CD4-positive, alpha-beta T cell (primary cell): ENCODE results near the gene ATP8A2. TPM values are rescaled to one million over a fixed set of nuclear protein-coding genes. Genes with fewer than 3 reads are reported as not detected.
"Not testable (repeated sequence)": the region's sequence is repeated elsewhere in the genome, so short reads cannot be mapped to it uniquely, and the experiment has no call there.

Source experiments
- ATAC-seq: fragments of 200-7000 bp; cut with Tn5 transposase; one replicate; pipeline ENCODE4 v1.10.0; 2022; ENCODE audit warnings: mild to moderate bottlenecking; ENCODE audit not compliant: poor library complexity
- CTCF ChIA-PET: fragments of 350-600 bp; sonication (Branson Sonifier 250); formaldehyde crosslinking; loops from one replicate; lab custom pipeline; 2021; ENCODE audit warnings: antibody characterized with exemption, inconsistent platforms; lab: Charles Lee
- POLR2A ChIA-PET: fragments of 350-600 bp; sonication (Branson Sonifier 250); formaldehyde crosslinking; loops from one replicate; lab custom pipeline; 2021; ENCODE audit warnings: antibody characterized with exemption, inconsistent platforms; lab: Charles Lee
- DNase-seq, 14 experiments: peaks; one replicate each; pipeline ENCODE4 v3.0.0-alpha.2; 2013 to 2020; ENCODE audit warnings: mixed read lengths in 2 of 14
- H3K27ac ChIP-seq, 2 donors: one replicate each; pipeline versions ENCODE4 v1.5.1 to v1.7.0; 2013; ENCODE audit warnings: low read length in 2 of 2, low read depth in 1 of 2, mild to moderate bottlenecking in 1 of 2
- H3K27me3 ChIP-seq, 2 experiments: 1 replicate in 1 of 2; 2 replicates in 1 of 2; pipeline versions ENCODE4 v1.6.1 to v1.7.0; 2013; ENCODE audit warnings: low read length in 2 of 2, control low read depth in 1 of 2, mild to moderate bottlenecking in 1 of 2, moderate library complexity in 1 of 2; ENCODE audit not compliant: insufficient read depth in 2 of 2, control insufficient read depth in 1 of 2
- H3K36me3 ChIP-seq: one replicate; pipeline ENCODE4 v1.6.1; 2013; ENCODE audit warnings: low read length, control low read depth; ENCODE audit not compliant: insufficient read depth
- H3K4me1 ChIP-seq: one replicate; pipeline ENCODE4 v1.6.1; 2013; ENCODE audit warnings: low read length, control low read depth; ENCODE audit not compliant: insufficient read depth
- H3K4me3 ChIP-seq: one replicate; pipeline ENCODE4 v1.5.1; 2013; ENCODE audit warnings: mild to moderate bottlenecking, low read length, moderate library complexity
- H3K9me3 ChIP-seq, 2 experiments: 1 replicate in 1 of 2; 2 replicates in 1 of 2; pipeline versions ENCODE4 v1.6.1 to v1.7.0; 2013; ENCODE audit warnings: low read length in 2 of 2, mild to moderate bottlenecking in 2 of 2, control low read depth in 1 of 2, moderate library complexity in 1 of 2; ENCODE audit not compliant: control insufficient read depth in 1 of 2, insufficient read depth in 1 of 2
- H3K27ac Mint-ChIP-seq: one replicate; pipeline ENCODE4 v1.8.0; 2020; ENCODE audit warnings: mixed read lengths
- H3K27me3 Mint-ChIP-seq: one replicate; pipeline ENCODE4 v1.8.0; 2021; ENCODE audit warnings: mixed read lengths
- H3K36me3 Mint-ChIP-seq: one replicate; pipeline ENCODE4 v1.8.0; 2021; ENCODE audit warnings: low read depth, mixed read lengths
- H3K4me1 Mint-ChIP-seq: one replicate; pipeline ENCODE4 v1.8.0; 2021; ENCODE audit warnings: low read depth, mixed read lengths
- H3K4me3 Mint-ChIP-seq: one replicate; pipeline ENCODE4 v1.8.0; 2020; ENCODE audit warnings: mild to moderate bottlenecking, mixed read lengths
- H3K9me3 Mint-ChIP-seq: one replicate; pipeline ENCODE4 v1.8.0; 2020; ENCODE audit warnings: mixed read lengths
- intact Hi-C, 2 experiments: fragments of 100-400 bp; cut with DNase I in 1 of 2; cut with micrococcal nuclease in 1 of 2; formaldehyde crosslinking; loops; one replicate each; pipeline versions ENCODE4 v1.15.1 to v1.9.0; 2023 to 2025; cut with DNase I, micrococcal nuclease
- total RNA-seq, 174 experiments: library from RNA in 2 of 174; stranded (reverse) in 2 of 174; gene quantifications; one replicate each; pipeline ENCODE4 v1.2.3 and lab custom pipeline; 2021 to 2026
- TF ChIP-seq, protein P1 (sequence below): fragments of 200-600 bp; IDR thresholded peaks from one replicate; pipeline ENCODE4 v1.8.0; 2022; ENCODE audit warnings: antibody characterized with exemption, mild to moderate bottlenecking

Gene ATP8A2
- total RNA-seq, 2 experiments from 2014 or later: 0.22 to 0.36 TPM

DNA sequence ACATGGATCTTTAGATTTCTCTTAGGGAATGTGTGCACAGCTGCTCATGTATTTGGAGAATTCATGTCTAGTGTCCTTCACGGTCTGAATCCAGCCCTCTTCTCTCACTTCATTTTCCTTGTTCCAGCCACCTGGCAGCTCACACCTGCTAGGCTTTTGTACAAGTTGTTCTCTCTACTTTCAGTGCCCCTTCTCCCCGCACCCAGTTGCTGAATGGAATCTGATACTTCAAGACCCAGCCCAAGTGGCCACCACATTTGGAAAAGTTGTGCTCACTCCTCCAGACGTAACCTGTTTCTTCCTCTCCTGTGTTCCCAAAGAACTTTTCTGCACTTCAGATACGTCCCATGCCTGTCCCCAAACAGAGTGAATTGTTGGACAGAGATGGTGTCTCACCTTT is 444.5 kb downstream of the ATP8A2 start:
- POLR2A ChIA-PET: no interaction called here

DNA sequence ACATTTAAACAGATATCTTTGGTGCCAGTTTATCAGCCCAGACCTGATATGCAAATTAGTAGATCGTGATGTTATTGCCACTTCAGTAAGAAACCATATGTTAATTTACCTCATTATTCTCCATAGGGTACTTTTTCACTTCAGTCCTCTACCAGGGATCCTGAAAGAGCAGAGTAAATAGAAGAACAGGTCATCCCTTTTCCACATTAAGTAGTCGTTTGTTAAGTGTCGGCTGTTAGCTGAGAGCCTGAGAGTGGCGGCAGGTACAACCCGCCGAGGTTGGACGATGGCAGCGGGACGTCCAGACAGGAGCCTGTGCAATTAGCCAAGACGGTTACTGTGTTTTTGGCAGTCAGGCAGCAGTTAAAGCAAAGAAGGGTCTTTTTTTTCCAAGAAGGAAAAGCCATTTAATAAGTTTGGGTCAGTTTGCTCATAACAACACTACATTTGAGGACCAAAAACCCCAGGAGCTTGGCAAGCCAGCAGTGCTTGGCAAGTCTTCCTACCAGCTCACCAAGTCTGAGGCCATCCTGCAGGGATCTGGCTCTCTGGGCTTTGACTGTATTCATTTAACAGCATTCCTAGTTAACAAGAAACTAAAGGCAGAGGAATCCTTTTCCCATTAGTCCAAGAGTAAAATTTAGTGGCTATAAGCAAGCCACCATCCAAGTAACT is 448.2 kb downstream of the ATP8A2 start:
- no peaks in the 10 kb centered on the region for H3K9me3 Mint-ChIP-seq
- no peak overlapping the region for H3K4me3 Mint-ChIP-seq
- ATAC-seq (no peak), DNase-seq (no peak)
- no peaks in the 10 kb centered on the region for H3K36me3 Mint-ChIP-seq
- TF ChIP-seq, protein P1, sequence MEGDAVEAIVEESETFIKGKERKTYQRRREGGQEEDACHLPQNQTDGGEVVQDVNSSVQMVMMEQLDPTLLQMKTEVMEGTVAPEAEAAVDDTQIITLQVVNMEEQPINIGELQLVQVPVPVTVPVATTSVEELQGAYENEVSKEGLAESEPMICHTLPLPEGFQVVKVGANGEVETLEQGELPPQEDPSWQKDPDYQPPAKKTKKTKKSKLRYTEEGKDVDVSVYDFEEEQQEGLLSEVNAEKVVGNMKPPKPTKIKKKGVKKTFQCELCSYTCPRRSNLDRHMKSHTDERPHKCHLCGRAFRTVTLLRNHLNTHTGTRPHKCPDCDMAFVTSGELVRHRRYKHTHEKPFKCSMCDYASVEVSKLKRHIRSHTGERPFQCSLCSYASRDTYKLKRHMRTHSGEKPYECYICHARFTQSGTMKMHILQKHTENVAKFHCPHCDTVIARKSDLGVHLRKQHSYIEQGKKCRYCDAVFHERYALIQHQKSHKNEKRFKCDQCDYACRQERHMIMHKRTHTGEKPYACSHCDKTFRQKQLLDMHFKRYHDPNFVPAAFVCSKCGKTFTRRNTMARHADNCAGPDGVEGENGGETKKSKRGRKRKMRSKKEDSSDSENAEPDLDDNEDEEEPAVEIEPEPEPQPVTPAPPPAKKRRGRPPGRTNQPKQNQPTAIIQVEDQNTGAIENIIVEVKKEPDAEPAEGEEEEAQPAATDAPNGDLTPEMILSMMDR: no peak
- intact Hi-C loops: loop anchor here in 1 of 2 experiments (10.0 kb wide), 1 partner anchor 245 kb away; no protein-coding TSS in a partner anchor
- no peak overlapping the region for H3K27ac Mint-ChIP-seq
- no peaks in the 10 kb centered on the region for H3K4me1 Mint-ChIP-seq
- Histone ChIP-seq H3K9me3 (no peaks in the 10 kb centered on the region), H3K36me3 (no peaks in the 10 kb centered on the region), H3K27ac (no peak overlapping the region), H3K4me1 (no peaks in the 10 kb centered on the region), H3K4me3 (no peak overlapping the region), H3K27me3 (no peaks in the 10 kb centered on the region)
- ChIA-PET CTCF (no interaction called here), POLR2A (no interaction called here)
- no peaks in the 10 kb centered on the region for H3K27me3 Mint-ChIP-seq

More for the DNA sequence above, 444.5 kb downstream of the ATP8A2 start:
- no peak for ATAC-seq
- Mint-ChIP-seq H3K27me3 (no peaks in the 10 kb centered on the region), H3K4me1 (no peaks in the 10 kb centered on the region), H3K9me3 (peaks cover 5% of the 10 kb centered on the region), H3K4me3 (no peak overlapping the region), H3K36me3 (no peaks in the 10 kb centered on the region), H3K27ac (no peak overlapping the region)
- Histone ChIP-seq H3K27ac (no peak overlapping the region), H3K9me3 (peaks cover 0 to 9% of the 10 kb centered on the region in 2 experiments), H3K27me3 (no peaks in the 10 kb centered on the region), H3K4me3 (no peak overlapping the region), H3K4me1 (no peaks in the 10 kb centered on the region), H3K36me3 (no peaks in the 10 kb centered on the region)
- TF ChIP-seq, protein P1: no peak
- CTCF ChIA-PET: no interaction called here
- intact Hi-C loops: no loop called here
- DNase-seq: no peak

DNA sequence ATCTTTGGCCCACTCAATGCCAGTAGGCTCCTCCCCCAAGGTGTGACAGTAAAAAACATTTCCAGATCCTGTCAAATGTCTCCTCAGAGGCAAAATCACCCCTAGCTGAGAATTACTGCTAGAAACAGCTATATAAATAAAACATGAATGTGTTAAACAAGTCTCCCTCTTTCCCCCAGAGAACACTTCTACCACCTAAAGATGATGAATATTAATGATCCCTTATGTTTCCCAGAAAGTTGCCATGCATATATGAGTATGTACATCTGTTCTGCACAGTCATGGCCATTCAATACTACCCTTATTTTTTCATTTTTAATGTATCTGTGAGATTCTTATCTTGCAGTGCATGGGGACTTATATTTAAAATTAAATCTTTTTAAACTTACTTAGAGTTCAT is 450.0 kb downstream of the ATP8A2 start:
- POLR2A ChIA-PET: no interaction called here

DNA sequence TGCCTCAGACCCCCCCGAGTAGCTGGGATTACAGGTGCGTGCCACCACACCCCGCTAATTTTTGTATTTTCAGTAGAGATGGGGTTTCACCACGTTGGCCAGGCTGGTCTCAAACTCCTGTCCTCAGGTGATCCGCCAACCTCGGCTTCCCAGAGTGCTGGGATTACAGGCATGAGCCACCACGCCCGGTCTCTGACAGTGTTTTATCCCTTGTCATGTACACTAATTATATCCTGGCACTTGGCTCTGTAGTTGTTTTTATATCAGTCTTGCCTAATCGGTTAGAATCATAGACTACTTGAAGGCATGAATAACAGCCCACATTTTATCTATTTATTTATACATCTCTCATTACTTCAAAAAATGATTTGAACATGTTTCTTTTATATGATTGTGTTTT is 455.4 kb downstream of the ATP8A2 start:
- H3K4me1 Mint-ChIP-seq, ATAC-seq, H3K36me3 Mint-ChIP-seq, H3K36me3 ChIP-seq, H3K27ac Mint-ChIP-seq, CTCF ChIA-PET, H3K9me3 ChIP-seq, H3K9me3 Mint-ChIP-seq, POLR2A ChIA-PET, H3K4me1 ChIP-seq, H3K4me3 Mint-ChIP-seq, H3K27me3 Mint-ChIP-seq, H3K27me3 ChIP-seq, H3K27ac ChIP-seq, DNase-seq, H3K4me3 ChIP-seq: not testable (repeated sequence)
- intact Hi-C loops: loop anchor here in 1 of 2 experiments (10.0 kb wide), 1 partner anchor 252 kb away; no protein-coding TSS in a partner anchor

More for the DNA sequence above, 450.0 kb downstream of the ATP8A2 start:
- Mint-ChIP-seq H3K4me1 (no peaks in the 10 kb centered on the region), H3K9me3 (no peaks in the 10 kb centered on the region), H3K27ac (no peak overlapping the region), H3K36me3 (no peaks in the 10 kb centered on the region), H3K4me3 (no peak overlapping the region), H3K27me3 (no peaks in the 10 kb centered on the region)
- DNase-seq: no peak
- ATAC-seq: no peak
- TF ChIP-seq, protein P1: no peak
- H3K27me3 ChIP-seq: no peaks in the 10 kb centered on the region
- no peaks in the 10 kb centered on the region for H3K9me3 ChIP-seq
- no peaks in the 10 kb centered on the region for H3K36me3 ChIP-seq
- CTCF ChIA-PET: interaction anchor here (0.6 kb wide), 1 partner anchor 510 kb away, joined by 3 read pairs; no protein-coding TSS in a partner anchor
- no peaks in the 10 kb centered on the region for H3K4me1 ChIP-seq
- intact Hi-C loops: loop anchor here in 1 of 2 experiments (10.0 kb wide), 1 partner anchor 247 kb away; no protein-coding TSS in a partner anchor
- H3K4me3 ChIP-seq: no peak overlapping the region
- H3K27ac ChIP-seq: no peak overlapping the region
